ENCODE measurements around the gene PRKACB.
"Not testable (repeated sequence)": the region's sequence is repeated elsewhere in the genome, so short reads cannot be mapped to it uniquely, and the experiment has no call there.

PRKACB gene

DNA sequence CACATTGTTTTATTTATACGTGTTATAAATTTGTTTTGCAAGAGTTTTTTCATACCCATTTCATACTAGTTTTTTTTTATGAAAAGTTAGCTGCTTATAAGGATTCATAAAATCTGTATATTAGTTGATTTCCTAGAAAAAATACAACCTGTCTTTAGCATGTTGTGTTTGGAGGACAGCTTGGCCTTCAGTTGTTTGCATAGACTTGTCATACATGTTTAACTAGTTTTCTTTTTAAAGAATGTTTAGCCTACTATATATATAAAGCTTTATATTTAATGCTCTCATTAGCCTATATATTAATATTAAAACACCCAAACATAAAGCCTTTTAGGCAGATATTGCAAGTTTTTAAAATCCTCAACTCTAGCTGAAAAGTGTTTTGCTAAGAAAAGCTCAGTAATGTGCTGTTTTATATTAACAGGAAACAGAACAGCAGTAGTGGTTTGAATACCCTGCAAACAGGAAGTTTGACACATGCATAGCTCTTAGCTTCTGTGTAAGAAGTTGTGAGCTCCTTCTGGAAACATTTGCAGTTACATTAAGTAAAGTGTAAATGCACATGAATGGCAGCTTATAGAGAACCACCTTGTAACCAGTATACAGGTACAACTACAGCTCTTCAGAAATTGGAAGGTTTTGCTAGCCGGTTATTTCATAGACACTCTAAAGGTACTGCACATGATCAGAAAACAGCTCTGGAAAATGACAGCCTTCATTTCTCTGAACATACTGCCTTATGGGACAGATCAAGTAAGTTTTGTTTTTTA, at the start of gene PRKACB:
Gene PRKACB (plus strand): TSS at position 476 of the 770 bp plus-strand sequence. CDS start 91 bp downstream, at position 567.
- DNase-seq: peak; percentile 61

DNA sequence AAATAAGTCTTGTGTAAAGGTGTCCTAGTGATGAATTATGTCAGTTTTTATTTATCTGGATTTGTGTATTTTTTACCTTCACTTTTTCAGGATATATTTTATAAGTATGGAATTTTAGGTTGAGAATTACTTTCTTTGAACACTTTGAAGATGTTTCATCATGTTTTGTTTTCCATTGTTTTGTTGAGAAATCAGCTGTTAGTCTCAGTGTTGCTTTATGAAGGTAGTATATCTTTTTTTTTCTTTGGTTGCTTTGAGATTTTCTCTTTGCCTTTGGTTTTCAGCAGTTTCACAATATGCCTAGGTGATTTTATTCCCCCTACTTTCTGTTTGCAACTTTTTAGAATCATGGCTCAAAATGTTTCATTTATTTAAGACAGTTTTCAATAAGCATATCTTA, 48.8 kb upstream of the PRKACB start:
- no peak for DNase-seq

DNA sequence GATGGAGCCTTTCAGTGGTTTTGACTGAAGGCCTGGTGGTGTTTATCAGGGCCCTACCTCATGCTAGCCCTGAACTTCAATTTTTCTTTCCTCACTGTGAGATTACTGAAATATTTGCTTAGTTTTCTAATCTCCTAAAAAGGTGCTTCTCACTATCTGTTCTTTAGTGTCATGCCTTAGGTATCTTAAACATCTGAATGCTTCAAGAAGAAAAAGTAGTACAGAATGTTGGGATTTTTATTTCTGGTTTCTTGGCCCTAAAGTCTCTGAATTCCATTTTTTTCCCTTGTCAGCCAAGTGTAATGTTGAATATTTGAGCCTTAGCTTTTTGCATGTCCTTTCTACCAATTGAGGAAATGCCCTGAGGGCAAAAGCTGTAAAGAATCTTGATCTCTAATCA, 47.9 kb upstream of the PRKACB start:
- DNase-seq: no peak

DNA sequence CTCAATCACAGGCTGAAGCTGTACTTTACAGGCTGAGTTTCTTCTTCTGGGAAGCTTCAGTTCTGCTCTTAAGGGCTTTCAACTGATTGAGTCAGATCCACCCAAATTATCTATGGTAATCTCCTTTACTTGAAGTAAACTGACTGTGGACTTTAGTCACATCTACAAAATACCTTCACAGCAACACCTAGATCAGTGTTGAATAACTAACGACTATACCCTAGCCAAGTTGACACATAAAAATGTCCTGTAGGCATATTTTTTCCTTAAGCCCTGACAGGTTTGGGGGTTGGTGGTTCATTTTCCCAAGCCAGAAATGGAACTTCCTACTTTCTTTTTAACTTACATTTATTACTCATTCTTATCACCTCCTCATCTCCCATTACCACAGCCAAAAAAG, 42.9 kb upstream of the PRKACB start:
- DNase-seq: no peak

DNA sequence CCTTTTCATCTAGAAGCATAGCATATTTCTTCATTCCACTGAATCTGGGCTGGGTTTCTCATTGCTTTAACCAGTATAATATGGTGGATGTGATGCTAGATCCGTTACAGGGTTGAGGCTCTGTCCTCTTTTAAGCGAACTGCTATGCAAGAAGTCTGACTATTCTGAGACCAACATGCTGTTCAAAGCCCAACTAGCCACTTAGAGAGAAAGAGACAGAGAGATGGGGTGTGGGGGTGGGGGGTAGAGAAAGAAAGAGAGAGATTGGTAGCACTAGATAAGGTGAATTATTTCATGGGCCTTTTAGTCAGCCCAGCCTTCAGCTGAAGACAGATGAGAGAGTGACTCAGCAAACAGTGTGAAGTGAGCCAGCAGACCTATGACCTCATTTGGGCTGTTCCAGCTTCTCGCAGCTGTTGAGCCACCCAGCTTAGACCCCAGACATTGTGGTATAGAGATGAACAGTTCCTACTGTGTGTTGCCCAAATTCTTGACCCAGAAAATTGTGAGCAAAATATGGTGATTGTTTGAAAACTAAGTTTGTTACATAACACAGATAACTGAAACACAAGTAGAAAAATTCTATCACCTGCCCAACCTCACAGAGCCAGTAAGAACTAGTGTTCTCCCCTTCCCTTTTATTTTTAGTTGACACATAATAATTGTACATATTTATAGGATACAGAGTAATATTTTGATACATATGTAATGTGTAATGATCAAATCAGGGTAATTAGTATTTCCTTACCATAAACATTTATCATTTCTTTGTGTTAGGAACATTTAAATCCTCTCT, 40.7 kb upstream of the PRKACB start:
- DNase-seq: no peak

DNA sequence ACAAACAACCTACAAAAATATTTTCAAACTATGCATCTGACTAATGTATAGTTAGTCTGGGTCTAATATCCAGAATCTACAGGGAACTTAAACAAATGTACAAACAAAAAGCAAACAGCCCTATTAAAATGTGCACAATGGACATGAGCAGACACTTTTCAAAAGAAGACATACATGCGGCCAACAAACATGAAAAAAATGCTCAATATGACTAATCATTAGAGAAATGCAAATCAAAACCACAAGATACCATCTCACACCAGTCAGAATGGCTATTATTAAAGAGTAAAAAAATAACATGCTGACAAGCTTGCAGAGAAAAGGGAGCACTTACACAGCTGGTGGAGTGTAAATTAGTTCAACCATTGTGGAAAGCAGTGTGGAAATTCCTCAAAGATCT, 36.5 kb upstream of the PRKACB start:
- not testable (repeated sequence) for DNase-seq

DNA sequence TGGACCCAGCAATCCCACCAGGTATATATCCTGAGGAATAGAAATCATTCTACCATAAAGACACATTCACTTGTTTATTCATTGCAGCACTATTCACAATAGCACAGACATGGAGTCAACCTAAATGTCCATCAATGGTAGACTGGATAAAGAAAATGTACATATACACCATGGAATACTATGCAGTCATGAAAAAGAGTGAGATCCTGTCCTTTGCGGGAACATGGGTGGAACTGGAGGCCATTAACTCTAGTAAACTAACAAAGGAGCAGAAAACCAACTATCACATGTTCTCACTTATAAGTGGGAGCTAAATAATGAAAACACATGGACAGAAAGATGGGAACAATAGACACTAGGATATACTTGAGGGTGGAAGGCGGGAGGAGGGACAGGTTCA, 36.1 kb upstream of the PRKACB start:
- no peak for DNase-seq

DNA sequence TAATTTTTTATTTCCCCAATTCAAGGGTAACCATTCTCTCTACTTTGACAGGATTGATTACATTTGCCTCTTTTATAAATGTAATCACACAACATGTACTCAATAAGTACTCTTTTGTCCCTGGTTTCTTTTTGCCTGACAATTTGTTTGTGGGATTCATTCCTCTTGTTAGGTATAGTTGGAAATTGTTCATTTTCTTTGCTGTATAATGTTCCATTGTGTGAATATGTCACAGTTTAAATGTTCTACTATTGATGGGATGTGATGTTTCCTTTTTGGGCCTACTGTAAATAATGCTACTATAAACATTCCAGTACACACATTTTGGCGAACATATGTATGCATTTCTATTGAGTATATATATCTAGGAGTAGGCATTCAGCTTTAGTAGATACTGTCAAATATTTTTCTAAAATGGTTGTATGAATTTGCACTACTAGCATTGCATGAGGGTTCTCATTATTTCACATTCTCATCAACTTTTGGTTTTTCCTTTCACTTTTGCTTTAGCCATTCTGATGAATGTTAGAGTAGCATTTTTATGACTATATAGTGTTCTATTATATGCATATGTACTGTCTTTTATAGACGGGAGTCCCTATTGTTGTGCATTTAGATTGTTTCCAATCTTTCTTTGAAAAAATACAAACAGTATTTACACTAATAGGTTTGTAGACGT, 35.0 kb upstream of the PRKACB start:
- DNase-seq: no peak

DNA sequence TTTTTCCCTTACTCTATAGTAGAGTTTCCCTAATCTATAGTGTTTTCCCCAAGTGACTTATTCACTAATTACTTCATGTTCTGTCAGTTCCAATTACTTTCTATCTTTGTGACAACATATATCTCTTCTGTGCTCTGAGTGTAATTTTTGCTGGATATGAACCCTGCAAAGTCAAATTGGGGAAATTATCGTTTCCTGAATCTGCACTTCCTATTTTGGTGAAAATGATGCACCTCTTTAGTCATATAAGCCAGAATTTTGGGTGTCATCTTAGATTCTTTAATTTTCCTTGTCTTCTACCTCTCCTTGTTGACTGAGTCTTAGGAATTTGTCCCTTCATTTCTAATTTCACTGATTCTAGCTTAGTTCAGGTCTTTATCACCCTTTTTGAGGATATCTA, 33.4 kb upstream of the PRKACB start:
- no peak for DNase-seq

DNA sequence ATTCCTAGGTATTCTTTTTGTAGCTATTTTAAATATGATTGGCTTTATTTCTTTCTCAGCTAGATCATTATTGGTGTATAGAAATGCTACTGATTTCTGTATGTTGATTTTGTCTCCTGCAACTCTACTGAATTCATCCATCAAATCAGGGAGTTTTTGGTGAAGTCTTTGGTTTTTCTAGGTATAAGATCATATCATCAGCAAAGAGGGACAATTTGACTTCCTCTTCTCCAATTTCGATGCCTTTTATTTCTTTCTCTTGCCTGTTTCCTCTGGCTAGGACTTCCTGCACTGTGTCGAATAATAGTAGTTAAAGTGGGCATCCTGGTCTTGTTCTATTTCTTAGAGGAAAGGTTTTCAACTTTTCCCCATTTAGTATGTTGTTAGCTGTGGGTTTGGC, 27.5 kb upstream of the PRKACB start:
- DNase-seq: no peak

DNA sequence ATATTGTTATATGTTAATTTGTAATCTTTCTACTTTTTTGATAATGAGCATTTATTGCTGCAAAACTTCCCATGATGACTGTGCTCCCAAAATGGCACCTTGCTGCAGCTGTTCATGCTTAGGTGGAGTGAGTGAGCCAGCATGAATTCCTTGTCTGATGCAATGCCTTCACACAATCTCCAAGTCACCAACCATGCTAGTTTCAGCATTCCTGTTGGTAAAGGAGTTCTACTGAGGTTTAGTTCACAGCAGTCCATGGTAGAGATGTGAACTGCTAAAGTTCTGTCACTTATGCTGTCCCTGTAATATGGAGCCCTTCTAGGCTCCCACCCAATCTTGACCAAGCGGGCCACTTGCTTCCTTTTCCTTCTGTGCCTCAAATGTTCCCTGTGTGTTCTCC, 26.2 kb upstream of the PRKACB start:
- no peak for DNase-seq

DNA sequence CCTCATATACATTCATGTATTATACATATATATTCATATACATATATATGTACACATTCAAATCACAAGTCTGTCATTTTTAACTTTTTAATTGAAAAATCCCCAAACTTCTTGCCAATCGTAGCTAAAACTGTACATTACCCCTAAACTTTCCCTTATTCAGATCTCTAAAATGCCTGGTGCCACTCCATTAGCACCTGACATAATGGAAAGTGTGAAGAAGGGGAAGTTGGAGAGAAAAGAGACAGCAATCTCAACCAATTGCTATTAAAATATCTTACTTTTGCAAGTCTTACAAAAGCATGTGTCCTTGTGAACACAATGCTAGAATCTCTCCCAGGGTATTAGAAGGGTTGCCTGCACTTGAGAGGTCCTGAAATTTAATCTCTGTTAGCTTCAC, 22.7 kb upstream of the PRKACB start:
- no peak for DNase-seq

DNA sequence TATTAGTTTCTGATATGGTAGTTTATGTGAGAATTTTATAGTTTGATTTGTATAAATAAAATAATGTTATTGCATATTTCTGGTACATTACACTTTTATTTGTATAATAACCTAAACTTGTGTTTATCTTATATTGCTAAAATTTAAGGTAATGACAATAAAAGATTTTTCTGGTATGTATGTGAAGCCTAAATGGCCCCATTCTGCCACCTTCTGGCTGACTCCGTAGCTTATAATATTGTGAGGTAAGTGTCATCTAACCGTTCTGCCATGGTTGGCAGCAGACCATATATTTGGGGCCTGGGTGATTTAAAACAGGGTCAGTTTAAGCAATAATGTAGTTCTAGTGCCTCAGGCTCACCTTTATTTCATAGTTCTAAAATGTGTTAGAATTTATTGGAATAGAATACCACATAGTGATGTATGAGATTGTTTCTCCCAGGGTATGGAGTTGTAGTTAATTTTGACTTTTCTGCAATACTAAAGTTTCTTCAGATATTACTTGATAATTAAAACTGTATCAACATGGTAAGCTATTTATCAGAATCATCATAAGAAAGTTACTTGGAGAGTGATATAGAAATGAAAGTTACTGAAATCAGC, 21.2 kb upstream of the PRKACB start:
- DNase-seq: no peak

DNA sequence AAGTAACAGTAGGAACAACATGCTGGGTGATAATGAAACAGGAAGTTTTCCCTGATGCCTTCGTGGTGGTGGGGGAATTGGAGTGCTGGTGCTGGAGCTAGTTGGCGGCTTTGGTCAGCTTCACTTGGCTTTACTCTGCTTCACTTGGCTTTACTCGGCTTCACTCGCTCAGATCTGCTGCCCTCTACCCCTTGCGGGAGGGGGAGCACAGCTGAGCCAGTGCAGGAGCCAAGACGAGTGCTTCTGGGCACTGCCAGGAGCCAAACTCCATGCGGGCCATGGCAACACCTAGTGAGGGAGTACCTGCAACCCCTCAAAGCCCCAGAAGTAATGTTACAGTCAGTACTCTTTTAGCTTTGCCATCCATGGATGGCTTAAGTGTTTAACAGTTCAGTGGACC, 10.6 kb upstream of the PRKACB start:
- DNase-seq: no peak

DNA sequence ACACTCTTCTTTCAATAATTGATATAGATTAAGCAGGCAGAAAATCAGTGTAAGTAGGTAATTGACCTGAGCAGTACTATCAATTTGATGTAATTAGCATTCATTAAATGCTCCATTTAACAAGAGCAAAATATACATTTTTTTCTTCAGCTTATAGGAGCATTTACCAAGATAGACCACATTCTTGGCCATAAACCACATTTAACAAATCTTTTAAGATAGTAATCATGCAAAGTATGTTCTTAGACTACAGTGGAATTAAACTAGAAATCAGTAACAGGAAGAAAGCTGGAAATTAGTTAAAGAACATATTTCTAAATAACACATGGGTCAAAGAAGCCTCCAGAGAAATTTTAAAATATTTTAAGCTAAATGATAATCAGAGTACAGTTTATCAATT, 8.7 kb upstream of the PRKACB start:
- no peak for DNase-seq

DNA sequence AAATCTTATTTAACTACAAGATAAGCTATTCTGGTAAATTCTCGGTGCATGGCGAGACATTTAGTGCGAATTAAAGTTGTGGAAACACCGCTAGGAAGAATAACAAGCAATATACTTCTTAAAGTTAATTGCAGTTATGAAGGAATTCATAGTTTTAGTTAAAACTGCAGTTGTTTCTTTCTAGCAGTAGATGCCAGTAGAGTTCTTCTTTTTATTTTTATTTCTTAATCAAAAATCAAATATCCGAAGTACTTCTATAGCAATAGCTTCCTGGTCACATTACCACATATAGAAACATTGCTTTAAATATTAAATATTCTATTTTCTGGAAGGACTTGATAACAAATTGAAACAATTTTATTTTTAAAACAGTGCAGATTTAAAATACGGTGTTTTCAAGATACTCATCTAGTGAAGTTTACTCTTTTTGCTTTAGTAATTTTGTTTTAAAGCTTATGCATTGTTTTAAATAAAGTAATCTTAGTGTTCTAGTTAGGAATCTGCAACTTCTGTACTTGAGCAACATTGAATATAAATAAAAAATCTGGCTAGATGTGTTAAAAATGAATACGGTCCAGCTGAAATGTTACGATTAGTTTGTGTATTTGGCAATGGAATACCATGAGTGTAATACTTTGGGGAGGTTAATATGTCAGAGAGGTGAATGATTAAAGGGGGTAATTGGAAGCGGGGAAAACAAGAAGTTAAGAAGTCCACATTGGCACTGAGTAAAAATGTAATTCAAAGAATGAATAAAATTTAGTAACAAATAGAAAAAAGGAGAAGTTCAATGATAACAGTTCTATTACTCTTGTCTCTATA, 2.7 kb upstream of the PRKACB start:
- no peak for DNase-seq

DNA sequence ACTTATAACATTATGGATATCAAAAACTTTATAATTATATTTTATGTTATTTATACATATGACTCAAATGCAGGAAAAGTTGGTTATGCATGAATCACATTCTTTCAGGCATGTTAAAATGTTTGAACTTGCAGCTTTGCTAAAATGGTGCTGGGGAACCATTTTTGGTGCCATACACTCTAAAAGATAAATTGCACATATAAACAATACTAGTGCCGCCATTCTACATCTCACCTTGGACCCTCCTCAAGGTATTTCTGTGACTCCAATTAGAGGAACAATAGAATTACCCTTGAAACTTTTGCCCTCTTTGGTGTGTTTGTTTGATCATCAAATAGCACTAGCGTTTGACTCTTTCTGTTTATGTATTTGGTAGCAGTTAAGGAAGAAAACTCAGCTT, 997 bp downstream of the PRKACB start:
- DNase-seq: no peak

DNA sequence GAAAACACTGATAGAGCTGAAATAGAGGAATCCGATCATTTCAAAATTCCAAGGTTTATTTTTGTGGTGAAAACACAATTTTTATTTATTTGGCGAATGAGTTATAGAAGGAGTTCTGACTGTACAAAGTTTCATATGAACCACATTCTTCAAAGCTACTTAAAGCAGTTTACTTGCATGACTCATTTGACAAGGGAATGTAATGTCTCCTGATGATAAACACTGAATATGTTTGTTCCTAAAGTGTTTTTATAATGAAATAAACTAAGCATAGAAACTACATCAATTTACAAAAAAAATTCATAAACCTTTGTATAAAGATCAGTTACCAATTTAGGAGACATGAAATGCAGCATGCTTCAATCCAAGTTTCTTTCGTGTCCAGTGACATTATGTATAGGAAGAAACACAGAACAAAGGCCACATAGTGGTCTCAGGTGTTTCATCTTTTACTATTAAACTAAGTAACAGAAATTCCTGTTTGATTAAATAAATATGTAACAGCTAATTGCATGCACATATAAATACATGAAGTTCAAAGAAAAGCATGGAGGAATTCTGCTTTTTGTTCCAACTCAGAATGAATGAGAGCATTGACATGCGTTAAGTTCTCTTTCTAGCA, 2.5 kb downstream of the PRKACB start:
- no peak for DNase-seq

DNA sequence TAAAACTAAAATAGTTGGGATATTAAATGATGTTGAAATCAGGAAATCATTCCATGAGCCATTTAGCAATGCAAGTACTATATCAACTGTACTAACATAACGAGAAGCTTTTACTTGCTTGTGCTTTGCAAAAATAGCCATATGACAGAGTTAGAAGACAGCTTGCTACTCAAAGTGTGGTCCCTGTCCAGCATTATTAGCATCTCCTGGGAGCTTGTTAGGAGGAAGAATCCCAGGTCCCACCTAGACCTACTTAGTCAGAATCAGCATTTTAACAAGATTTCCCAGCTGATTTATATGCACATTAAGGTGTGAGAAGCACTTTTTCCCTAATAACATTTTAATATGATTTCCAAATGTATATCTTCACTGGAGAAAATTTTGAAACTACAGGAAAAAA, 4.7 kb downstream of the PRKACB start:
- DNase-seq: no peak

DNA sequence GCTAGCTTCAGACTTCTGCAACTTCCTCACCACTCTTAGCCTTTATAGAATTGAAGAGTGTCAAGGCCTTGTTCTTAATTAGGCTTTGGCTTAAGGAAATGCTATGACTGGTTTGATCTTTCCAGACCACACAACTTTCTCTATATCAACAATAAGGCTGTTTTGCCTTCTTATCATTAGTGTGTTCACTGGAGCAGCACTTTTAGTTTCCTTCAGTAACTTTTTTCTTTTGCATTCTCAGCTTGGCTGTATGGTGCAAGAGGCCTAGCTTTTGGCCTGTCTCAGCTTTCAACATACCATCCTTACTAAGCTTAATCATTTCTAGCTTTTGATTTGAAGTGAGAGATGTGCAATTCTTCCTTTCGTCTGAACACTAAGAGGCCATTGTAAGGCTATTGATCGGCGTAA, 8.6 kb downstream of the PRKACB start:
- DNase-seq: no peak

DNA sequence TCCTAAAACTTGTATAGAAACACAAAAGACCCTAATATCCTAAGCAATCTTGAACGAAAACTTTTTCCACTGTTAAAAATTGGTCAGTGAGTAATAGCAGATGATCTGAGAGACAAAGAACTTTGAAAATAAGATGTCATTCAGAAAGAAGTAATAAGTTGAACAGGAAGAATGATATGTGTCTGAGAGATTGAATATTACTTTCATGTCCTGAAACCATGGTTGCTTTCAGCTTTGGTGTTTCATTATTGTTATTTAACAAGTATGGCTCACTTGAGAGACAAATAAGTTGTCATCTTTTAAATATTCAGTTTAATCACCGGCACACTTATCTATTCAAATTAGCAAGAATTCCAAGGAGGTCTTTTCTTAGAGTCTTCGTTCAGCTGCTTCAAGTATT, 11.4 kb downstream of the PRKACB start:
- no peak for DNase-seq

DNA sequence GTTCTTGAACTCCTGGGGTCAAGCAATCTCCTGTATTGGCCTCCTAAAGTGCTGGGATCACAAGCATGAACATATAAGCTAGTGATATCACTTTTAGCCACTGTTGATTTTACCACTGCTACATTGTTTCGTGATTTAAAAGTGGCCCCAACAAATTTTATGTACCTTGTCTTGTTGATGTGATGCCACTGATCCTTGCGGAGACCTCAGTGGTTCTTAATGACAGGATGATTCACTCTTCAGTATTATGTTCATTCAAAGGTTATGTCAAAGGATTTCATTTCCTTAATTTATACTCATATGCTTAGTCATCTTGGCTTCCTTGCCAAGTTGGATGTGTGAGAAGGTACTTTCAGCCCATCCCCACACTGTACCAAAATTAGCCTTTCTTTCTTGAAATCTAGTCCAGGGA, 12.1 kb downstream of the PRKACB start:
- DNase-seq: no peak

Data from KG1 (cell line).